ENCODE measurements around the gene CDH23. TPM values are rescaled to one million over a fixed set of nuclear protein-coding genes. Genes with fewer than 3 reads are reported as not detected.

The CDH23 gene
- total RNA-seq, 2 donors from 2014 or later: 28.5 to 58.7 TPM

DNA sequence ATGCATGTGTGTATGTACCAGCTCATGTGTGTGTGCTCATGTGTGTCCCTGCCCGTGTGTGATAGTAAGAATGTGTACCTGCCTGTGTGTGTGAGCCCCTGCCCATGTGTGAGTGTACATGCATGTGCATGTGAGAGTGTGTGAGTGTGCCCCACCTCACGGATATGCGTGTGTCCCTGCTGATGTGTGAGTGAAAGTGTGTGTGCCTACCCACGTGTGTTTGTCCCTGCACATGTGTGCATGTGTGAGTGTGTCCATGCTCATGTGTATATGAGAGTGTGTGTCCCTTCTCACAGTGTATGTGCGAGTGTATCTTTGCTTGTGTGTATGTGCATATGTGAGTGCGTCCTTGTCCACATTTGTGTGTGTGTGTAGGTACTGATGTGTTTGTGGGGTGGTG, 69.6 kb downstream of the CDH23 start:
- intact Hi-C loops (cut with DNase I): no loop called here
- 73 to 75% methylated on average over 4 to 6 of the region's 6 CpGs for WGBS, 2 donors
- Histone ChIP-seq H3K27me3 (no peaks in the 10 kb centered on the region), H3K9me3 (no peaks in the 10 kb centered on the region), H3K4me3 (no peak overlapping the region), H3K27ac (no peak overlapping the region), H3K36me3 (replicated peaks in 1 of 2; ENCODE audit: insufficient read depth in 1 of 2, low read depth in 2 of 2) (no peaks in the 10 kb centered on the region), H3K4me1 (peaks cover 18% of the 10 kb centered on the region)
- DNase-seq (no peak), ATAC-seq (no peak)
- TF ChIP-seq POLR2A (IDR thresholded peaks at IDR 0.05): no peak
- TF ChIP-seq, protein P1, sequence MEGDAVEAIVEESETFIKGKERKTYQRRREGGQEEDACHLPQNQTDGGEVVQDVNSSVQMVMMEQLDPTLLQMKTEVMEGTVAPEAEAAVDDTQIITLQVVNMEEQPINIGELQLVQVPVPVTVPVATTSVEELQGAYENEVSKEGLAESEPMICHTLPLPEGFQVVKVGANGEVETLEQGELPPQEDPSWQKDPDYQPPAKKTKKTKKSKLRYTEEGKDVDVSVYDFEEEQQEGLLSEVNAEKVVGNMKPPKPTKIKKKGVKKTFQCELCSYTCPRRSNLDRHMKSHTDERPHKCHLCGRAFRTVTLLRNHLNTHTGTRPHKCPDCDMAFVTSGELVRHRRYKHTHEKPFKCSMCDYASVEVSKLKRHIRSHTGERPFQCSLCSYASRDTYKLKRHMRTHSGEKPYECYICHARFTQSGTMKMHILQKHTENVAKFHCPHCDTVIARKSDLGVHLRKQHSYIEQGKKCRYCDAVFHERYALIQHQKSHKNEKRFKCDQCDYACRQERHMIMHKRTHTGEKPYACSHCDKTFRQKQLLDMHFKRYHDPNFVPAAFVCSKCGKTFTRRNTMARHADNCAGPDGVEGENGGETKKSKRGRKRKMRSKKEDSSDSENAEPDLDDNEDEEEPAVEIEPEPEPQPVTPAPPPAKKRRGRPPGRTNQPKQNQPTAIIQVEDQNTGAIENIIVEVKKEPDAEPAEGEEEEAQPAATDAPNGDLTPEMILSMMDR (IDR thresholded peaks at IDR 0.05): no peak

DNA sequence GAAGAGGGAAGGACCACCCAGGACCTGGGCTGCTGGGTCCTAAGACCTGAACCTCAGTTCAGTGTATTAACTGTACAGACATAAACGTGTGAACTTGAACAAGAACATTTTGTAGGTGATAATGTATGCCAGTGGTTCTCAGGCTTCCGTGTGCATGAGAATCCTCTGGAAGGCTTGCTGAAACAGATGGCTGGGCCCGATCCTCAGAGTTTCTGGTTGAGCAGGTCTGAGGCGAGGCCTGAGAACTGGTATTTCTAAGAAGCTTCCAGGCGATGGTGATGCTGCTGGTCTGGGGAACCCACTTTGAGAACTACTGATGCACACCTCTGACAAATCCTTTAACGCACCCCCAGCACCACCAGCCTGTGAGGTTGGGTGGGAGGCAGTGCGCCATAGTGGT, 70.4 kb downstream of the CDH23 start:
- intact Hi-C loops (cut with DNase I): no loop called here
- Histone ChIP-seq H3K4me1 (peaks cover 26% of the 10 kb centered on the region), H3K36me3 (replicated peaks in 1 of 2; ENCODE audit: insufficient read depth in 1 of 2, low read depth in 2 of 2) (no peaks in the 10 kb centered on the region), H3K27ac (no peak overlapping the region), H3K27me3 (no peaks in the 10 kb centered on the region), H3K4me3 (no peak overlapping the region), H3K9me3 (no peaks in the 10 kb centered on the region)
- TF ChIP-seq, protein P1 (IDR thresholded peaks at IDR 0.05): no peak
- TF ChIP-seq POLR2A (IDR thresholded peaks at IDR 0.05): no peak
- ATAC-seq (no peak), DNase-seq (no peak)
- 85 to 86% methylated on average over 5 to 7 of the region's 7 CpGs for WGBS, 2 donors

DNA sequence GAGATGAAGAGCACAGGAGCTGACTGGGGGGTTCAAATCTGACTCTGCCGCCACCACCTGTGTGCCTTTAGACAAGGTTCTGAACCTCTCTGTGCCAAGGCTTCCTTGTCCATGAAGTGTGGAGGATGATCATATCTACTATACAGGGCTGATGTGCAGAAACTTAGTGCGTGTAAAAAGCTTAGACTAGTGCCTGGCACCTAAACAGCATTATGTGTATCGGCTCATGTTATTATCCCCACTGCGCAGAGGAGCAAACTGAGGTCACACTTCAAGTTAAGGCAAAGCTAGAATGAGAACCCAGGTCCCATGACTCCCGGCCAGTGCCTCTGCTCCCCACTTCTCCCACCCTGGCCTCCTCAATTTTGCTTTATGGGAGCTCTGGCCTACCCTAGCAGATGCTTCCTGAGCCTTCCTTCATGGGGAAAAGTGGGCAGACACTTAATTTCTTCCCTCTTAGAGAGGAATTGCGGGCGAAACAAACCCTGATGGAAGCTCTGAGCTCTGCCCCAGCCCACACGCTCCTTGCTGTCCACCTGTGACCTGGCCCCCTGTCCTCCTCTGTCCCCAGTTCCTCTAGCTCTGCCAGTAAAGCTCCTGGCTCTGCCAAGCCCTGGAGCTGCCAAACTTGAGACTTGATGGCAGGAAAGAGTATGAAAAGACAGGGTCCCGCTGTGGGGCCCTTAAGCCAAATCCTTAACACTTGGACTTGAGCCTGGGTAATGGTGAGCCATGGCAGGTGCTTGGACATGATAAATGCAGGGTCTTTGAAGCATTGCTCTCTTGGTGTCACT, 71.0 kb downstream of the CDH23 start:
- DNase-seq: no peak
- no peak overlapping the region for H3K4me3 ChIP-seq
- intact Hi-C loops (cut with DNase I): no loop called here
- H3K27me3 ChIP-seq: no peaks in the 10 kb centered on the region
- no peak for ATAC-seq
- TF ChIP-seq, protein P1 (IDR thresholded peaks at IDR 0.05): no peak
- no peak for TF ChIP-seq POLR2A (IDR thresholded peaks at IDR 0.05)
- no peak overlapping the region for H3K27ac ChIP-seq
- no peaks in the 10 kb centered on the region for H3K36me3 ChIP-seq (replicated peaks in 1 of 2; ENCODE audit: insufficient read depth in 1 of 2, low read depth in 2 of 2)
- H3K9me3 ChIP-seq: no peaks in the 10 kb centered on the region
- peaks cover 32% of the 10 kb centered on the region for H3K4me1 ChIP-seq
- WGBS, 2 donors: 80 to 84% methylated on average over 9 of the region's 9 CpGs

DNA sequence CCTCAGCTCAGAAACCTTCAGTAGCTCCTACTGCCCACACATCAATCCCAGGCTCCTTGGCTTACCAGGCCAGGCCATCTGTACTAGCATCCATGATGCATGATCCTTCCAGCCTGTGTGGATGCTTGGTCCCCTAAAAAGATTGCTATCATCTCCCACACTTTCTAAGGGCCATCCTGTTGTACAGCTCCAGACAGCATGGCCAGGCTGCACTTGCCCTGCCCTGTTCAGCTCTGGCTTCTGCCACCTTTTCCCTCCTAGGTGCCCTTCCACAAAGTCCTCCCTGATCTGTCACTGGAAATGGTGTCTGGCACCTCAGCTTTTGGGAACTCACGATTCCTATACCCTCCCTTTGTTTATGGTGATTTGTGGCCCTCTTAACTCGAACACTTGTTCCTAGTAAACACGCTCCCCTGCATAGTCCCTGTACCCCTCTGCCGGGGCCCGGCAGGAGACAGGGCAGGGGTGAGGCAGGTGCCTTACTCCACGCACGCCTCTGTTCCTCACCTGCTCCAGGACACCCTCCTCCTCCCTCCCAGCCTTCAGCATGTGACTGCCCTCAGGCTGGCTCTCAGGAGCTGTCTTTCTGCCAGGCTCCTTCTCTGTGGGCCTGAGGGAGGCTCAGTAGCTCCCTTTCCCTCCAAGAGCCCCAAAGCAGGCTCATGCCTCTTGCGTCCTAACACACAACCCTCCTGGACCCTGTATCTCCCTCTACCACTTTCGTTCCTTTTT, 71.8 kb downstream of the CDH23 start:
- no peaks in the 10 kb centered on the region for H3K36me3 ChIP-seq (replicated peaks in 1 of 2; ENCODE audit: insufficient read depth in 1 of 2, low read depth in 2 of 2)
- peaks cover 38% of the 10 kb centered on the region for H3K4me1 ChIP-seq
- H3K27me3 ChIP-seq: no peaks in the 10 kb centered on the region
- H3K9me3 ChIP-seq: no peaks in the 10 kb centered on the region
- DNase-seq (no peak), ATAC-seq (no peak)
- H3K27ac ChIP-seq: no peak overlapping the region
- H3K4me3 ChIP-seq: no peak overlapping the region
- TF ChIP-seq, protein P1 (IDR thresholded peaks at IDR 0.05): no peak
- TF ChIP-seq POLR2A (IDR thresholded peaks at IDR 0.05): no peak
- intact Hi-C loops (cut with DNase I): no loop called here
- 54 to 55% methylated on average over 9 of the region's 9 CpGs for WGBS, 2 donors
